HG02840 (cell line): Measurements from ENCODE around the gene NT5M.

Source experiments
- ATAC-seq: cut with Tn5 transposase; IDR thresholded peaks from one replicate; pipeline ENCODE4 v1.9.1; 2021; ENCODE audit warnings: mild to moderate bottlenecking, moderate library complexity, moderate number of reproducible peaks; ENCODE audit not compliant: unreplicated experiment, low FRiP score

Gene NT5M

GRCh38 chr17:17341452-17341851, 38.3 kb downstream of the NT5M start:
- ATAC-seq = no peak

GRCh38 chr17:17342242-17342945, 39.2 kb downstream of the NT5M start:
- ATAC-seq = no peak

GRCh38 chr17:17343160-17343735, 40.1 kb downstream of the NT5M start:
- ATAC-seq = no peak

- ATAC-seq = no peak
These were observed 40.8 kb downstream of the NT5M start for GRCh38 chr17:17343896-17344506.

GRCh38 chr17:17344507-17345293, 41.5 kb downstream of the NT5M start:
- no peak for ATAC-seq

- ATAC-seq = no peak
These were observed 42.1 kb downstream of the NT5M start for GRCh38 chr17:17345294-17345597.

- ATAC-seq = no peak
These were observed 42.7 kb downstream of the NT5M start for GRCh38 chr17:17345686-17346427.

- no peak for ATAC-seq
These were observed 43.5 kb downstream of the NT5M start for GRCh38 chr17:17346428-17347233.

- ATAC-seq = no peak
These were observed 44.2 kb downstream of the NT5M start for GRCh38 chr17:17347234-17347955.

- ATAC-seq = no peak
These were observed 45.0 kb downstream of the NT5M start for GRCh38 chr17:17347956-17348871.

GRCh38 chr17:17348872-17349723, 45.9 kb downstream of the NT5M start:
- no peak for ATAC-seq

GRCh38 chr17:17349724-17350106, 46.5 kb downstream of the NT5M start:
- ATAC-seq = no peak

- ATAC-seq = no peak
These were observed 47.5 kb downstream of the NT5M start for GRCh38 chr17:17350491-17351355.

- no peak for ATAC-seq
These were observed 48.3 kb downstream of the NT5M start for GRCh38 chr17:17351356-17351891.

GRCh38 chr17:17351901-17352781, 49.0 kb downstream of the NT5M start:
- ATAC-seq = no peak
